HCT116 (cell line): Measurements from ENCODE around the gene CD300LD. TPM values are rescaled to one million over a fixed set of nuclear protein-coding genes. Genes with fewer than 3 reads are reported as not detected.

Experiments
- ATAC-seq: fragments of 200-7000 bp; cut with Tn5 transposase; 2 replicates; pipeline ENCODE4 v1.9.1; 2020; ENCODE audit warnings: mild to moderate bottlenecking, moderate library complexity
- BruUV-seq: library from RNA; stranded (reverse); fragments of 400-500 nt; replicated peaks from 2 replicates; lab custom pipeline; 2021; lab: Mats Ljungman, UMichigan
- CTCF ChIA-PET: fragments of 300-600 bp; sonication (Branson Sonifier 250); formaldehyde crosslinking; loops from one replicate; lab custom pipeline; 2021; ENCODE audit warnings: antibody characterized with exemption; lab: Charles Lee
- POLR2A ChIA-PET: fragments of 300-600, 350-600 bp; sonication (Branson Sonifier 250); formaldehyde crosslinking; loops from one replicate; lab custom pipeline; 2021; ENCODE audit warnings: antibody characterized with exemption; lab: Charles Lee
- RAD21 ChIA-PET, 2 experiments: fragments of 300-600 bp; sonication (Branson Sonifier 250); formaldehyde crosslinking; loops; one replicate each; lab custom pipeline; 2023; ENCODE audit warnings: low total read pairs in 2 of 2; ENCODE audit not compliant: uncharacterized antibody in 2 of 2, unreplicated experiment in 2 of 2, low non-redundant PET in 1 of 2; lab: Charles Lee
- DNase-seq: peaks from one replicate; pipeline ENCODE4 v3.0.0-alpha.2; 2010; ENCODE audit warnings: low read depth, low spot score
- H2AFZ ChIP-seq: fragments of 200-600 bp; shearing (Covaris generic), sonication (generic); 2 replicates; pipeline ENCODE4 v1.6.1; 2017; ENCODE audit warnings: low read depth, mixed run types, mixed read lengths, antibody characterized with exemption, low read length; ENCODE audit not compliant: poor library complexity, severe bottlenecking
- H3K27ac ChIP-seq: 2 replicates; pipeline ENCODE4 v1.5.1; 2012; ENCODE audit warnings: low read depth, low read length
- H3K27me3 ChIP-seq: fragments of 200-600 bp; sonication (generic); 2 replicates; pipeline ENCODE4 v1.6.1; 2016; ENCODE audit warnings: mixed run types, low read length, mixed read lengths; ENCODE audit not compliant: insufficient read depth
- H3K36me3 ChIP-seq, 2 experiments: fragments of 200-500 bp in 1 of 2; fragments of 200-600 bp in 1 of 2; sonication (Bioruptor generic) in 1 of 2; sonication (generic) in 1 of 2; 2 replicates each; pipeline versions ENCODE4 v1.5.1 to v1.6.1; 2014 to 2016; ENCODE audit warnings: low read length in 2 of 2, inconsistent platforms in 1 of 2, mixed read lengths in 1 of 2, mixed run types in 1 of 2; ENCODE audit not compliant: insufficient read depth in 2 of 2, control insufficient read depth in 1 of 2
- H3K4me1 ChIP-seq, 2 experiments: fragments of 200-600 bp in 1 of 2; sonication (generic) in 1 of 2; 2 replicates each; pipeline versions ENCODE4 v1.5.1 to v1.6.1; 2012 to 2017; ENCODE audit warnings: low read length in 2 of 2, inconsistent platforms in 1 of 2, mild to moderate bottlenecking in 1 of 2, mixed read lengths in 1 of 2, mixed run types in 1 of 2, moderate library complexity in 1 of 2; ENCODE audit not compliant: insufficient read depth in 2 of 2, control insufficient read depth in 1 of 2
- H3K4me2 ChIP-seq: fragments of 200-600 bp; sonication (generic); 2 replicates; pipeline ENCODE4 v1.6.1; 2017; ENCODE audit warnings: mixed run types, low read length, mixed read lengths
- H3K4me3 ChIP-seq, 2 experiments: fragments of 200-600 bp in 1 of 2; sonication (generic) in 1 of 2; replicated peaks in 1 of 2; 2 replicates each; pipeline ENCODE4 v1.5.1; 2011 to 2016; ENCODE audit warnings: low read length in 2 of 2, control low read depth in 1 of 2, low read depth in 1 of 2, mild to moderate bottlenecking in 1 of 2, mixed read lengths in 1 of 2, mixed run types in 1 of 2
- H3K79me2 ChIP-seq: fragments of 200-600 bp; sonication (generic); 2 replicates; pipeline ENCODE4 v1.6.1; 2017; ENCODE audit warnings: mild to moderate bottlenecking, mixed run types, low read length, moderate library complexity, mixed read lengths; ENCODE audit not compliant: insufficient read depth
- H3K9ac ChIP-seq: fragments of 200-600 bp; sonication (generic); 2 replicates; pipeline ENCODE4 v1.6.1; 2016; ENCODE audit warnings: low read length, mixed read lengths
- H3K9me2 ChIP-seq: fragments of 200-600 bp; sonication (generic), shearing (Covaris generic); 2 replicates; pipeline ENCODE4 v1.6.1; 2017; ENCODE audit warnings: mixed run types, mild to moderate bottlenecking, moderate library complexity; ENCODE audit not compliant: insufficient read depth
- H3K9me3 ChIP-seq, 2 experiments: fragments of 200-500 bp in 1 of 2; fragments of 200-600 bp in 1 of 2; sonication (Bioruptor generic) in 1 of 2; sonication (generic) in 1 of 2; 2 replicates each; pipeline ENCODE4 v1.6.1; 2014 to 2017; ENCODE audit warnings: low read length in 2 of 2, mixed read lengths in 2 of 2, inconsistent platforms in 1 of 2, low read depth in 1 of 2, mild to moderate bottlenecking in 1 of 2, mixed run types in 1 of 2, moderate library complexity in 1 of 2; ENCODE audit not compliant: control insufficient read depth in 1 of 2, insufficient read depth in 1 of 2
- H4K20me1 ChIP-seq: fragments of 200-600 bp; sonication (generic), shearing (Covaris generic); 2 replicates; pipeline ENCODE4 v1.6.1; 2017; ENCODE audit warnings: mixed run types, mild to moderate bottlenecking, moderate library complexity; ENCODE audit not compliant: insufficient read depth
- EGR1 ChIP-seq: IDR thresholded peaks from 2 replicates; pipeline ENCODE4 v1.6.1; 2012; ENCODE audit warnings: low read depth
- EZH2 ChIP-seq: fragments of 200-600 bp; sonication (generic); IDR thresholded peaks from 2 replicates; pipeline ENCODE4 v1.6.1; 2017; ENCODE audit warnings: antibody characterized with exemption, mixed run types
- EZH2phosphoT487 ChIP-seq: fragments of 200-600 bp; IDR thresholded peaks from 2 replicates; pipeline ENCODE4 v1.6.1; 2018; ENCODE audit warnings: antibody characterized with exemption, borderline replicate concordance
- FOSL1 ChIP-seq: IDR thresholded peaks from 2 replicates; pipeline ENCODE4 v1.6.1; 2012; ENCODE audit warnings: low read depth
- POLR2A ChIP-seq: IDR thresholded peaks from 2 replicates; pipeline ENCODE4 v1.7.0; 2011; ENCODE audit warnings: borderline replicate concordance; ENCODE audit not compliant: insufficient read depth, insufficient read length; ENCODE audit errors: extremely low read depth
- POLR2AphosphoS5 ChIP-seq: IDR thresholded peaks from 2 replicates; pipeline ENCODE4 v1.6.1; 2011; ENCODE audit warnings: mild to moderate bottlenecking, low read depth, low read length, moderate library complexity
- SIN3A ChIP-seq: IDR thresholded peaks from 2 replicates; pipeline ENCODE4 v1.6.1; 2012; ENCODE audit warnings: low read depth
- SRF ChIP-seq: IDR thresholded peaks from 2 replicates; pipeline ENCODE4 v1.6.1; 2012; ENCODE audit warnings: low read depth
- TCF7L2 ChIP-seq: IDR thresholded peaks from 2 replicates; pipeline ENCODE4 v1.7.0; 2011; ENCODE audit warnings: borderline replicate concordance, inconsistent platforms; ENCODE audit not compliant: insufficient read depth, insufficient read length; ENCODE audit errors: extremely low read depth
- ZBTB33 ChIP-seq: IDR thresholded peaks from 2 replicates; pipeline ENCODE4 v1.6.1; 2011; ENCODE audit warnings: mild to moderate bottlenecking, low read length, moderate library complexity; ENCODE audit not compliant: insufficient replicate concordance; ENCODE audit errors: extremely low read depth
- intact Hi-C: fragments of 100-400 bp; cut with micrococcal nuclease; formaldehyde crosslinking; loops from 2 replicates; pipeline ENCODE4 v1.10.0; 2022
- total RNA-seq: library from RNA; stranded (reverse); gene quantifications from one replicate; pipeline ENCODE4 v1.2.1, GENCODE V29; 2021; ENCODE audit not compliant: unreplicated experiment

The CD300LD gene
- total RNA-seq, 1 experiment from 2014 or later = not detected

DNA sequence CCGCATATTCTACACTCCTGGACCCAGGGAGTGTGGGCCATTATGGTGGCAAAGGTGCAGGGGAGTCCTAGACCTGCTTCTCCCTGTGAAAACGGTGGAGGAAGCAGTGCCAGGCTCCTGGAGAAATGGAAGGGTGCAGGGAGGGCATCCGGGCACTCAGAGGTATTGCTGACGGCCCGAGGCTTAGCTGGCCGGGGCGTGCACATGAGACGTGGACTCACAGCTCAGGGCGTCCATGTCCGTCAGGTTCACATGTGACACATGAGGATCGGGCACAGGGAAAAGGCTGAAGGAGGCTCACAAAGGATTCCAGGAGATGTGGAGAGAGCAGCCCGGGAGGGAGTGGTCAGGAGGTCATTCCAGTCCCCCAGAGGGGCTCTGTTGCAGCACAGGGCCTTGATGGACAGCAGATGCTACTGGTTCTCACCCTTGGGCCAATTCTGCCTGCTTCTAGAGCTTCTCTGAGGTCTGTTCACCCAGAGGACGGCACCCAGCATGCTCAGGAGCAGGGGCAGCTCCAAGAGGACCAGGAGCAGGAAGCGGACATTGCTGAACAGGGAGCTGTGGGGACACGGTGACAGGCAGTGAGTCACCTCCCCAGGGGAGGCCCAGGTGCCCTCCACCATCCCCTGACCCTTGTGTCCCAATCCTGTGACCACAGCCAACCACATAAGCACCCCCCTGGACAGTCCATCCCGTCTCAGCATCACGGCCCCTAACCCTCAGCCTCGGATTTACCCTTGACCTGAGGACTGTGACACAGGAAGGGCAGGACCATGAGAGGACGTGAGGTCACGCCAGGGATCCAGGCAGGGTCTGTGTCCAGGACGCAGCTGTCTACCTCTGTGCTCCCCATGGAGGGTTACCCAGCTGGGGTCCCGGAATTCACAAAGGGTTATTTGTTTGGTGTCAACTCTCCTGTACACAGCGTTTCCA is 50.6 kb downstream of the CD300LD start:
- Histone ChIP-seq H2AFZ (no peak overlapping the region), H3K79me2 (no peaks in the 10 kb centered on the region), H3K27me3 (peaks cover 27% of the 10 kb centered on the region), H3K4me3 (no peak overlapping the region), H3K4me2 (no peak overlapping the region), H3K9me3 (no peaks in the 10 kb centered on the region), H3K9ac (no peak overlapping the region), H3K9me2 (no peaks in the 10 kb centered on the region), H3K27ac (no peak overlapping the region), H3K36me3 (no peaks in the 10 kb centered on the region), H4K20me1 (no peaks in the 10 kb centered on the region), H3K4me1 (peaks cover 0 to 5% of the 10 kb centered on the region in 2 experiments; a peak in 1 of 4 replicates)
- intact Hi-C loops = no loop called here
- ChIA-PET RAD21 (no interaction called here), POLR2A (no interaction called here), CTCF (no interaction called here)
- ATAC-seq (no peak), DNase-seq (no peak)
- no TSS peak for BruUV-seq
- no peak for TF ChIP-seq FOSL1
- TF ChIP-seq SIN3A = no peak
- TF ChIP-seq EGR1 = no peak
- TF ChIP-seq POLR2A = no peak

DNA sequence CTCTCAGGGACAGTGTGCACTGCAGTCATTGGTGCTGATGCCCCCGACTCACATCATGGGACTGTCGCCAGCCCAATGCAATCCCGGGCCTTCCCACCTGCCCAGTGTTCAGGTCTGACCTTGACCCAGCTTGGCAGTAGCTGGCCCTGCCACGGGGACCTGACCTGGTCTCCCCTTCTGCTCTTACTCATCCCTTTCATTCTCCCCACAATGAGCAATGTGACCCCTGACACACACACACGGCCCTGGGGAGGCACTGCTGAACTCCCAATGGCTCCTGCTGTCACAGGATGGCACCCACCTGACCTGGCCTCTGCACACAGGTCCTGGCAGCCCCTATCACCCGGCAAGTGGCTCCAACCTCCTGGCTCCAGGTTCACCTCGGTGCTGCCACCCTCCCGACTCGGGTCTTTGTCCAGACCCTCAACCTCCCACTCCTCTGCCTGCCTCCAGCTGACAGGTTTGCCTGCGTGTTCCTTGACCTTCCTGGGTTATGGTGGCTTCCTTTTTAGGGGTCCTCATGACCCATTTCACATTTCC is 52.7 kb downstream of the CD300LD start:
- peaks cover 34% of the 10 kb centered on the region for H3K27me3 ChIP-seq
- no peak overlapping the region for H3K4me2 ChIP-seq
- H3K9me3 ChIP-seq = no peaks in the 10 kb centered on the region
- no peak overlapping the region for H2AFZ ChIP-seq
- ATAC-seq (no peak), DNase-seq (no peak)
- no peak for TF ChIP-seq ZBTB33
- no peak for TF ChIP-seq FOSL1
- TF ChIP-seq TCF7L2 = no peak
- TF ChIP-seq SRF = no peak
- TF ChIP-seq EZH2phosphoT487 = no peak
- no peak for TF ChIP-seq EZH2
- no peak for TF ChIP-seq POLR2AphosphoS5
- no peak for TF ChIP-seq EGR1
- TF ChIP-seq POLR2A = no peak
- intact Hi-C loops = no loop called here
- no peak overlapping the region for H3K4me3 ChIP-seq
- no peak overlapping the region for H3K27ac ChIP-seq
- H3K36me3 ChIP-seq = no peaks in the 10 kb centered on the region
- ChIA-PET CTCF (no interaction called here), POLR2A (no interaction called here), RAD21 (no interaction called here)
- no peaks in the 10 kb centered on the region for H3K79me2 ChIP-seq
- no TSS peak for BruUV-seq
- no peaks in the 10 kb centered on the region for H4K20me1 ChIP-seq
- no peaks in the 10 kb centered on the region for H3K4me1 ChIP-seq
- no peak overlapping the region for H3K9ac ChIP-seq
- H3K9me2 ChIP-seq = no peaks in the 10 kb centered on the region
